ENCODE results near the gene CSRP1. TPM values are rescaled to one million over a fixed set of nuclear protein-coding genes. Genes with fewer than 3 reads are reported as not detected.
A peak's percentile ranks its signal among the peaks of the same experiment; 100 is the strongest.

CSRP1 gene
- total and polyA plus RNA-seq, 2 of the 13 experiments (the other 11 are each of a cell fraction or from before 2014, with no cell fraction given): 17.7 to 68.9 TPM

- peak overlapping the region; percentile 43 for H3K27ac ChIP-seq (ENCODE audit: extremely low read length, insufficient read depth, low read length)
- TF ChIP-seq ZNF652 (CRISPR knock-in tag; IDR thresholded peaks at IDR 0.05; ENCODE audit: borderline replicate concordance, low read depth) (peak; percentile 62), MTA3 (CRISPR knock-in tag; IDR thresholded peaks at IDR 0.05) (no peak), PHF21A (CRISPR knock-in tag; IDR thresholded peaks at IDR 0.05) (0 out of 2 replicates have a peak, but pooled peaks have one; percentile 26), HNF4G (IDR thresholded peaks at IDR 0.05; ENCODE audit: borderline replicate concordance, low read depth, low read length) (no peak), HNF4G (CRISPR knock-in tag; IDR thresholded peaks at IDR 0.05; ENCODE audit: borderline replicate concordance, low read depth) (no peak), SIX1 (CRISPR knock-in tag; IDR thresholded peaks at IDR 0.05; ENCODE audit: borderline replicate concordance) (peak; percentile 38; the same call in 1 of the 2 replicates), TEAD3 (CRISPR knock-in tag; optimal IDR thresholded peaks at IDR 0.05; ENCODE audit: borderline replicate concordance) (peak; percentile 15), THRA (CRISPR knock-in tag; IDR thresholded peaks at IDR 0.05; ENCODE audit: borderline replicate concordance) (peak; percentile 61; the same call in 1 of the 2 replicates), RXRA (CRISPR knock-in tag; IDR thresholded peaks at IDR 0.05) (peak; percentile 53), ZNF687 (CRISPR knock-in tag; IDR thresholded peaks at IDR 0.05) (peak; percentile 64), ZNF639 (CRISPR knock-in tag; conservative IDR thresholded peaks at IDR 0.05) (no peak), HNF4A (CRISPR knock-in tag; IDR thresholded peaks at IDR 0.05) (peak; percentile 29), GATAD2A (CRISPR knock-in tag; IDR thresholded peaks at IDR 0.05) (0 out of 2 replicates have a peak, but pooled peaks have one; percentile 16), ATRX (CRISPR knock-in tag; IDR thresholded peaks at IDR 0.05; ENCODE audit: borderline replicate concordance) (no peak), TFAP4 (IDR thresholded peaks at IDR 0.05; ENCODE audit: borderline replicate concordance, low read depth) (peak; percentile 39; the same call in 1 of the 2 replicates), ZNF781 (CRISPR knock-in tag; IDR thresholded peaks at IDR 0.05; ENCODE audit: borderline replicate concordance, not compliant biosample characterization) (no peak), RARA (CRISPR knock-in tag; IDR thresholded peaks at IDR 0.05) (0 out of 2 replicates have a peak, but pooled peaks have one; percentile 11)
Measured at GRCh38 chr1:201501812-201502510, 5.0 kb downstream of the CSRP1 start.

More at GRCh38 chr1:201501812-201502510, 5.0 kb downstream of the CSRP1 start:
- Histone ChIP-seq H3K4me3 (replicated peaks in 1 of 3; ENCODE audit: insufficient read depth in 1 of 3, low read depth in 2 of 3, low read length in 3 of 3) (no peak overlapping the region), H3K36me3 (replicated peaks in 1 of 2; ENCODE audit: control insufficient read depth in 1 of 2, insufficient read depth in 2 of 2, low read length in 2 of 2) (no peaks in the 10 kb centered on the region), H2AFZ (ENCODE audit: low read length) (no peak overlapping the region), H3K4me1 (ENCODE audit: insufficient read depth, low read length) (peaks cover 82% of the 10 kb centered on the region), H3K9ac (ENCODE audit: insufficient read depth, low read depth, low read length) (no peak overlapping the region), H3K79me2 (ENCODE audit: insufficient read depth, low read length) (no peaks in the 10 kb centered on the region), H3K4me2 (ENCODE audit: low read depth, low read length) (peak overlapping the region; percentile 36), H3K27me3 (ENCODE audit: control insufficient read depth in 1 of 2, insufficient read depth in 2 of 2, low read length in 2 of 2) (no peaks in the 10 kb centered on the region; a peak in 1 of 5 replicates), H3K9me3 (ENCODE audit: low read length) (no peaks in the 10 kb centered on the region), H4K20me1 (ENCODE audit: insufficient read depth, low read length) (no peaks in the 10 kb centered on the region)
- DNase-seq (ENCODE audit: low spot score): no peak
- FAIRE-seq: no peak
- ChIA-PET POLR2A (interaction anchor here (0.8 to 3.2 kb wide), 7 partner anchors 8 to 33 kb away, joined by 3 to 17 read pairs (median 5); partner anchors contain the start of gene PHLDA3), CTCF (ENCODE audit: low intra/inter-chr PET ratio, low total read pairs) (no interaction called here)
- ATAC-seq: 0 out of 3 replicates have a peak, but pooled peaks have one; percentile 3
- 56% methylated on average over 9 of the region's 10 CpGs for WGBS (ENCODE audit: low lambda C conversion rate)
- no TSS peak for BruUV-seq (replicated peaks)
- in situ Hi-C loops (cut with HindIII; ENCODE audit: extremely low pct_ligation_motif_present, low pct_unique_long_range_greater_than_20kb): no loop called here
- intact Hi-C loops (cut with micrococcal nuclease; ENCODE audit: unreplicated experiment): no loop called here
